ENCODE measurements around the gene GPX2.

- TF ChIP-seq CTCF (conservative IDR thresholded peaks at IDR 0.05; ENCODE audit: low read depth, low read length) = peak; percentile 85
- no peak for TF ChIP-seq EZH2 (IDR thresholded peaks at IDR 0.05; ENCODE audit: low read length, unreplicated experiment)
Measured at GRCh38 chr14:64891839-64892375, 50.6 kb downstream of the GPX2 start.

Data from PC-3 (cell line).